GM18508 (cell line): ENCODE results near the gene LAMB3.
"Not testable (repeated sequence)": the region's sequence is repeated elsewhere in the genome, so short reads cannot be mapped to it uniquely, and the experiment has no call there.

Experiments
- ATAC-seq: cut with Tn5 transposase; IDR thresholded peaks from one replicate; pipeline ENCODE4 v1.9.1; 2021; ENCODE audit warnings: moderate number of reproducible peaks; ENCODE audit not compliant: insufficient read depth, unreplicated experiment

Gene LAMB3

GRCh38 chr1:209652121-209652735, at the start of gene LAMB3:
Gene LAMB3 (minus strand): TSS chr1:209652425. CDS start chr1:209650944, 1,481 bp downstream.
- no peak for ATAC-seq

- not testable (repeated sequence) for ATAC-seq
Measured at GRCh38 chr1:209700686-209701085, 48.5 kb upstream of the LAMB3 start.

GRCh38 chr1:209697126-209697525, 44.9 kb upstream of the LAMB3 start:
- no peak for ATAC-seq

GRCh38 chr1:209696673-209697072, 44.4 kb upstream of the LAMB3 start:
- ATAC-seq = no peak

GRCh38 chr1:209692745-209693504, 40.7 kb upstream of the LAMB3 start:
- peak; percentile 63 for ATAC-seq

- no peak for ATAC-seq
Measured at GRCh38 chr1:209692296-209692695, 40.1 kb upstream of the LAMB3 start.

GRCh38 chr1:209691237-209691636, 39.0 kb upstream of the LAMB3 start:
- ATAC-seq = no peak

GRCh38 chr1:209689477-209689876, 37.3 kb upstream of the LAMB3 start:
- no peak for ATAC-seq

- no peak for ATAC-seq
Measured at GRCh38 chr1:209688746-209689234, 36.6 kb upstream of the LAMB3 start.

GRCh38 chr1:209686322-209686721, 34.1 kb upstream of the LAMB3 start:
- no peak for ATAC-seq

GRCh38 chr1:209685821-209686220, 33.6 kb upstream of the LAMB3 start:
- no peak for ATAC-seq

GRCh38 chr1:209678981-209679539, 26.8 kb upstream of the LAMB3 start:
- ATAC-seq = no peak

GRCh38 chr1:209675565-209676154, 23.4 kb upstream of the LAMB3 start:
- no peak for ATAC-seq

- no peak for ATAC-seq
Measured at GRCh38 chr1:209674957-209675564, 22.8 kb upstream of the LAMB3 start, which contains the start of gene G0S2. Gene G0S2 (plus strand): TSS chr1:209675412. CDS start chr1:209675685, 273 bp downstream.

GRCh38 chr1:209673631-209674417, 21.6 kb upstream of the LAMB3 start:
- ATAC-seq = no peak

GRCh38 chr1:209672705-209673630, 20.7 kb upstream of the LAMB3 start:
- ATAC-seq = peak; percentile 92

- no peak for ATAC-seq
Measured at GRCh38 chr1:209670441-209671082, 18.3 kb upstream of the LAMB3 start.

GRCh38 chr1:209667708-209668107, 15.5 kb upstream of the LAMB3 start:
- no peak for ATAC-seq
